ENCODE results near the gene RND1.

The RND1 gene

DNA sequence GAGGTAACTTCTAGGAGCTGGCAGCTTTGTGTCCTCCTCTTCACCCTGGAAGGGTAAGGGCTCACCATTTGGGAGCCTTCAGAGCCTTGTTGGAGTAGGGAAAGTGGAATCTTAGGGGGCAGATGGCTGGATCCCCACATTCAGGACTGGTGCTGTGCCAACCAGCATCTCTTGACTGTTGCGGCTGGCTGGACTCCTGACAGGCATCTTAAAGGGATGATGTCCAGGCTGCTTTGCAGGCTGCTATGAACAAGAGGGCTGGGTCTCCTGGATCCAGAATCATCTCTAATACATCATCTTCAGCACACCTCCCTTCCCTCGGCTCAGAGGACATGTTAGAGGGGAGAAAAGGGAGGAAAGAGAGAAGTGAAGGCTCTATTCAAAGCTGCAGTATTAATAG lies 43.0 kb downstream of the RND1 start:
- H2BK15ac ChIP-seq (ENCODE audit: low read depth, poor library complexity, severe bottlenecking): no peak overlapping the region
- H2AK5ac ChIP-seq (ENCODE audit: low read length, severe bottlenecking): no peak overlapping the region
- no peak overlapping the region for H3K18ac ChIP-seq (ENCODE audit: low read depth in 1 of 2, low read length in 2 of 2)
- no peak overlapping the region for H3K27ac ChIP-seq (ENCODE audit: low read length, poor library complexity, severe bottlenecking)
- H3K79me1 ChIP-seq (replicated peaks; ENCODE audit: low read length, poor library complexity, severe bottlenecking): peaks cover 24% of the 10 kb centered on the region
- no peak overlapping the region for H2BK12ac ChIP-seq (ENCODE audit: low read length in 2 of 2)
- H3K23ac ChIP-seq (ENCODE audit: low read length in 2 of 2): no peak overlapping the region
- no peak overlapping the region for H3K14ac ChIP-seq (ENCODE audit: low read length in 2 of 2)
- H3K4me3 ChIP-seq (ENCODE audit: insufficient read depth in 1 of 2, low read depth in 1 of 2, low read length in 2 of 2): no peak overlapping the region
- H3K36me3 ChIP-seq (ENCODE audit: control insufficient read depth in 1 of 2, insufficient read depth in 2 of 2, low read depth in 1 of 2, low read length in 2 of 2): peaks cover 45 to 52% of the 10 kb centered on the region in 2 experiments
- H2BK120ac ChIP-seq (ENCODE audit: low read depth, low read length): no peak overlapping the region
- no peak overlapping the region for H2AFZ ChIP-seq (ENCODE audit: low read depth, low read length)
- no peak overlapping the region for H4K91ac ChIP-seq (ENCODE audit: low read length)
- H3K4me2 ChIP-seq (ENCODE audit: low read length, poor library complexity, severe bottlenecking): no peak overlapping the region
- no peak overlapping the region for H3K9ac ChIP-seq (ENCODE audit: low read length)
- peaks cover 11% of the 10 kb centered on the region for H3K4me1 ChIP-seq (ENCODE audit: control insufficient read depth, insufficient read depth, low read depth, low read length)
- DNase-seq: no peak
- no peak overlapping the region for H4K8ac ChIP-seq (ENCODE audit: low read length)
- H2BK5ac ChIP-seq (ENCODE audit: low read depth, low read length, poor library complexity, severe bottlenecking): no peak overlapping the region
- H3K27me3 ChIP-seq (ENCODE audit: control insufficient read depth in 1 of 2, insufficient read depth in 1 of 2, low read length in 2 of 2): no peaks in the 10 kb centered on the region
- no peaks in the 10 kb centered on the region for H3K9me3 ChIP-seq (ENCODE audit: control insufficient read depth, low read length)
- WGBS: 93% methylated on average over 2 of the region's 2 CpGs
- no peak overlapping the region for H3K4ac ChIP-seq (ENCODE audit: low read depth in 1 of 2, low read length in 2 of 2)

- H2AFZ ChIP-seq (ENCODE audit: low read depth, low read length): no peak overlapping the region
- no peak overlapping the region for H2BK12ac ChIP-seq (ENCODE audit: low read length in 2 of 2)
- H3K4me3 ChIP-seq (ENCODE audit: insufficient read depth in 1 of 2, low read depth in 1 of 2, low read length in 2 of 2): no peak overlapping the region
- H3K36me3 ChIP-seq (ENCODE audit: control insufficient read depth in 1 of 2, insufficient read depth in 2 of 2, low read depth in 1 of 2, low read length in 2 of 2): peaks cover 39 to 46% of the 10 kb centered on the region in 2 experiments
- no peak overlapping the region for H2AK5ac ChIP-seq (ENCODE audit: low read length, severe bottlenecking)
- no peak overlapping the region for H3K4ac ChIP-seq (ENCODE audit: low read depth in 1 of 2, low read length in 2 of 2)
- H3K9ac ChIP-seq (ENCODE audit: low read length): no peak overlapping the region
- peaks cover 14% of the 10 kb centered on the region for H3K4me1 ChIP-seq (ENCODE audit: control insufficient read depth, insufficient read depth, low read depth, low read length)
- no peak overlapping the region for H3K27ac ChIP-seq (ENCODE audit: low read length, poor library complexity, severe bottlenecking)
- no peak overlapping the region for H2BK120ac ChIP-seq (ENCODE audit: low read depth, low read length)
- no peak overlapping the region for H2BK15ac ChIP-seq (ENCODE audit: low read depth, poor library complexity, severe bottlenecking)
- H3K23ac ChIP-seq (ENCODE audit: low read length in 2 of 2): no peak overlapping the region
- no peak overlapping the region for H4K91ac ChIP-seq (ENCODE audit: low read length)
- H4K8ac ChIP-seq (ENCODE audit: low read length): no peak overlapping the region
- H3K4me2 ChIP-seq (ENCODE audit: low read length, poor library complexity, severe bottlenecking): no peak overlapping the region
- 91% methylated on average over 5 of the region's 5 CpGs for WGBS
- no peaks in the 10 kb centered on the region for H3K9me3 ChIP-seq (ENCODE audit: control insufficient read depth, low read length)
- H3K27me3 ChIP-seq (ENCODE audit: control insufficient read depth in 1 of 2, insufficient read depth in 1 of 2, low read length in 2 of 2): no peaks in the 10 kb centered on the region
- H3K14ac ChIP-seq (ENCODE audit: low read length in 2 of 2): no peak overlapping the region
- no peak for DNase-seq
- H3K79me1 ChIP-seq (replicated peaks; ENCODE audit: low read length, poor library complexity, severe bottlenecking): peaks cover 29% of the 10 kb centered on the region
- no peak overlapping the region for H2BK5ac ChIP-seq (ENCODE audit: low read depth, low read length, poor library complexity, severe bottlenecking)
- no peak overlapping the region for H3K18ac ChIP-seq (ENCODE audit: low read depth in 1 of 2, low read length in 2 of 2)
These were observed 43.5 kb downstream of the RND1 start for GRCh38 chr12:48822139-48822538.

GRCh38 chr12:48819986-48820725 lies 45.5 kb downstream of the RND1 start:
- Histone ChIP-seq H3K14ac (ENCODE audit: low read length in 2 of 2) (no peak overlapping the region), H3K9me3 (ENCODE audit: control insufficient read depth, low read length) (no peaks in the 10 kb centered on the region), H3K23ac (ENCODE audit: low read length in 2 of 2) (no peak overlapping the region), H3K79me1 (replicated peaks; ENCODE audit: low read length, poor library complexity, severe bottlenecking) (peaks cover 38% of the 10 kb centered on the region), H4K91ac (ENCODE audit: low read length) (peak overlapping the region; percentile 1), H2AFZ (ENCODE audit: low read depth, low read length) (no peak overlapping the region), H2BK15ac (ENCODE audit: low read depth, poor library complexity, severe bottlenecking) (no peak overlapping the region), H3K27ac (ENCODE audit: low read length, poor library complexity, severe bottlenecking) (no peak overlapping the region), H2BK5ac (ENCODE audit: low read depth, low read length, poor library complexity, severe bottlenecking) (no peak overlapping the region), H2BK120ac (ENCODE audit: low read depth, low read length) (no peak overlapping the region), H3K4me2 (ENCODE audit: low read length, poor library complexity, severe bottlenecking) (no peak overlapping the region), H3K18ac (ENCODE audit: low read depth in 1 of 2, low read length in 2 of 2) (no peak overlapping the region), H3K9ac (ENCODE audit: low read length) (no peak overlapping the region), H4K8ac (ENCODE audit: low read length) (no peak overlapping the region), H3K4ac (ENCODE audit: low read depth in 1 of 2, low read length in 2 of 2) (no peak overlapping the region), H2AK5ac (ENCODE audit: low read length, severe bottlenecking) (no peak overlapping the region), H3K4me3 (ENCODE audit: insufficient read depth in 1 of 2, low read depth in 1 of 2, low read length in 2 of 2) (no peak overlapping the region), H2BK12ac (ENCODE audit: low read length in 2 of 2) (no peak overlapping the region), H3K36me3 (ENCODE audit: control insufficient read depth in 1 of 2, insufficient read depth in 2 of 2, low read depth in 1 of 2, low read length in 2 of 2) (peaks cover 21 to 27% of the 10 kb centered on the region in 2 experiments), H3K4me1 (ENCODE audit: control insufficient read depth, insufficient read depth, low read depth, low read length) (peaks cover 23% of the 10 kb centered on the region), H3K27me3 (ENCODE audit: control insufficient read depth in 1 of 2, insufficient read depth in 1 of 2, low read length in 2 of 2) (no peaks in the 10 kb centered on the region)
- no peak for DNase-seq
- 67% methylated on average over 5 of the region's 5 CpGs for WGBS

GRCh38 chr12:48818831-48819590 lies 46.7 kb downstream of the RND1 start:
- H3K18ac ChIP-seq (ENCODE audit: low read depth in 1 of 2, low read length in 2 of 2): no peak overlapping the region
- DNase-seq: peak; percentile 17

More at GRCh38 chr12:48818831-48819590, 46.7 kb downstream of the RND1 start:
- Histone ChIP-seq H2BK15ac (ENCODE audit: low read depth, poor library complexity, severe bottlenecking) (no peak overlapping the region), H3K79me1 (replicated peaks; ENCODE audit: low read length, poor library complexity, severe bottlenecking) (peaks cover 42% of the 10 kb centered on the region), H3K23ac (ENCODE audit: low read length in 2 of 2) (no peak overlapping the region), H3K4me2 (ENCODE audit: low read length, poor library complexity, severe bottlenecking) (peak overlapping the region; percentile 88), H4K8ac (ENCODE audit: low read length) (no peak overlapping the region), H2BK120ac (ENCODE audit: low read depth, low read length) (no peak overlapping the region), H3K27me3 (ENCODE audit: control insufficient read depth in 1 of 2, insufficient read depth in 1 of 2, low read length in 2 of 2) (no peaks in the 10 kb centered on the region), H2BK5ac (ENCODE audit: low read depth, low read length, poor library complexity, severe bottlenecking) (no peak overlapping the region), H2AFZ (ENCODE audit: low read depth, low read length) (no peak overlapping the region), H3K36me3 (ENCODE audit: control insufficient read depth in 1 of 2, insufficient read depth in 2 of 2, low read depth in 1 of 2, low read length in 2 of 2) (peaks cover 10 to 15% of the 10 kb centered on the region in 2 experiments), H2AK5ac (ENCODE audit: low read length, severe bottlenecking) (no peak overlapping the region), H2BK12ac (ENCODE audit: low read length in 2 of 2) (no peak overlapping the region), H3K4me3 (ENCODE audit: insufficient read depth in 1 of 2, low read depth in 1 of 2, low read length in 2 of 2) (peak overlapping the region; percentile 72 to 79), H3K9ac (ENCODE audit: low read length) (peak overlapping the region; percentile 58), H3K14ac (ENCODE audit: low read length in 2 of 2) (peak overlapping the region in 1 of 2 experiments; percentile 45), H3K4me1 (ENCODE audit: control insufficient read depth, insufficient read depth, low read depth, low read length) (peaks cover 24% of the 10 kb centered on the region), H3K27ac (ENCODE audit: low read length, poor library complexity, severe bottlenecking) (no peak overlapping the region), H3K4ac (ENCODE audit: low read depth in 1 of 2, low read length in 2 of 2) (peak overlapping the region in 1 of 2 experiments; percentile 53), H4K91ac (ENCODE audit: low read length) (peak overlapping the region; percentile 59), H3K9me3 (ENCODE audit: control insufficient read depth, low read length) (no peaks in the 10 kb centered on the region)
- WGBS: 16% methylated on average over 32 of the region's 37 CpGs

Measured in mesenchymal stem cell (in vitro differentiated cells and primary cell).